Fibroblast of upper back skin (primary cell): Measurements from ENCODE around the gene TMEM145.
"Not testable (repeated sequence)": the region's sequence is repeated elsewhere in the genome, so short reads cannot be mapped to it uniquely, and the experiment has no call there.

Experiments
- DNase-seq: peaks from one replicate; pipeline ENCODE4 v3.0.0-alpha.2; 2013

TMEM145 gene

GRCh38 chr19:42339126-42339860 lies 26.2 kb downstream of the TMEM145 start:
- DNase-seq = not testable (repeated sequence)

- not testable (repeated sequence) for DNase-seq
Observed at GRCh38 chr19:42339922-42340321, 26.8 kb downstream of the TMEM145 start.

GRCh38 chr19:42343344-42344110 lies 30.4 kb downstream of the TMEM145 start:
- no peak for DNase-seq

- DNase-seq = no peak
Observed at GRCh38 chr19:42344336-42344893, 31.3 kb downstream of the TMEM145 start.

DNA sequence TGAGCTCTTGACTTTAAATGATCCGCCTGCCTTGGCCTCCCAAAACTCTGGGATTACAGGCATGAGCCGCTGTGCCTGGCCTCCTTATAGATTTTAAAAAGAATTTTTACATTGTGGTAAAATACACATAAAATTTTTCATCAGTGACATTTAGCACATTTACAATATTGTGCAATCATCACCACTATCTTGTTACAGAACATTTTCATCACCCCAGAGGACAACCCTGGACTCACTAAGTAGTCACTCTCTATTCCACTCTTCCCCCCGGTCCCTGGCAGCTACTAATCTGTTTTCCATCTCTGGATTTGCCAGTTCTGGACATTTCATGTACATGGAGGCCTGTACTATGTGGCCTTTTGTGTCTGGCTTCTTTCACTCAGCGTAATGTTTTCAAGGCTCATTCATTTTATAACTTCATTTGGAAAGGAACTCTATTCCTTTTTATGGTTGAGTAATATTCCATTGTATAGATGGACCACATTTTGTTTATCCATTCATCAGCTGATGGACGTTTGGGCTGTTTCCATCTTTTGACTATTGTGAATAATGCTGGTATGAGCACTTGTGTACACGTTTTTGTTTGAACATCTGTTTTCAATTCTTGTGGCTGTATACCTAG lies 32.2 kb downstream of the TMEM145 start:
- peak; percentile 46 for DNase-seq

DNA sequence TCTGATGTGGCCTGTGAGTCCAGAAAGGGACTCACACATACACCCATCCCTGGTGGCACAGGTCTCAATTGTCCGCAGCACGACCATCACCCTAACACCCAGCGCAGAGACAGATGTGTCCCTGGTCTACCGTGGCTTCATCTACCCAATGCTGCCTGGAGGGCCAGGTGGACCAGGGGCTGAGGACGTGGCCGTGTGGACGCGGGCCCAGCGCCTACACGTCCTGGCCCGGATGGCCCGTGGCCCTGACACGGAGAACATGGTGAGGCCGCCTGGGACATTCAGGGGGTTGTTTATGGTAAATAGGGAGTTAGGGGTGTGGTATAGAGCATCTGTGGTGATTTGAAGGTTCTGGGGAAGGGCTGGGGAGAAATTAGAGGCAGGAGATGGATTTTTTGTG lies 35.1 kb downstream of the TMEM145 start:
- DNase-seq = no peak

DNA sequence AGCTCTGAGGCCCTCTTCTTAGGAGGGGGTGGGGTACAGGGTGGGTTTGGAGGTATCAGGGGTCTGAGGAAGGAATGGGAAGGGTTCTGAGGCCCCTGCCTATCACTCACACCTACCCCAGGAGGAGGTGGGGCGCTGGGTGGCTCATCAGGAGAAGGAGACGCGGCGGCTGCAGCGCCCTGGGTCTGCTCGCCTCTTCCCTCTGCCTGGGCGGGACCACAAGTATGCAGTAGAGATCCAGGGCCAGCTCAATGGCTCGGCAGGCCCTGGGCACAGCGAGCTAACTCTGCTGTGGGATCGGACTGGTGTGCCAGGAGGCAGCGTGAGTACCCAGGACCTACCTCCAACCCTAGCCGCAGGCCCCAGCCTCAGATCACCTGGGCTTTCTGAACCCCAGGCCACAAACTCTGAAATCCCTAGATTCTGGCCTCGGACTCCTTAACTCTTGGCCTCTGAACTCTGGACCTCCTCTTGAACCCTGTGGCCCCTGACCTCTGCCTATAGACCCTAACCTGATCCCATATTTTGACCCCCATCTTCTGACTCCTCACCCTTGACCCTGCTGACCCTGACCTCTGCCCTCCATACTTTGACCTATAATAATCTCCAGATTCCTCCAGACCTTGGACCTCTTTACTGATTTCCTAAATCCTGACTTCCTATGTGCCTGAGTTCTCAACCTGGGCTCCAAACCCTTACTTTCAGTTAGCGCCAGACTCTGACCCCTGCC lies 36.4 kb downstream of the TMEM145 start:
- no peak for DNase-seq

GRCh38 chr19:42350417-42350816 lies 37.3 kb downstream of the TMEM145 start:
- no peak for DNase-seq

DNA sequence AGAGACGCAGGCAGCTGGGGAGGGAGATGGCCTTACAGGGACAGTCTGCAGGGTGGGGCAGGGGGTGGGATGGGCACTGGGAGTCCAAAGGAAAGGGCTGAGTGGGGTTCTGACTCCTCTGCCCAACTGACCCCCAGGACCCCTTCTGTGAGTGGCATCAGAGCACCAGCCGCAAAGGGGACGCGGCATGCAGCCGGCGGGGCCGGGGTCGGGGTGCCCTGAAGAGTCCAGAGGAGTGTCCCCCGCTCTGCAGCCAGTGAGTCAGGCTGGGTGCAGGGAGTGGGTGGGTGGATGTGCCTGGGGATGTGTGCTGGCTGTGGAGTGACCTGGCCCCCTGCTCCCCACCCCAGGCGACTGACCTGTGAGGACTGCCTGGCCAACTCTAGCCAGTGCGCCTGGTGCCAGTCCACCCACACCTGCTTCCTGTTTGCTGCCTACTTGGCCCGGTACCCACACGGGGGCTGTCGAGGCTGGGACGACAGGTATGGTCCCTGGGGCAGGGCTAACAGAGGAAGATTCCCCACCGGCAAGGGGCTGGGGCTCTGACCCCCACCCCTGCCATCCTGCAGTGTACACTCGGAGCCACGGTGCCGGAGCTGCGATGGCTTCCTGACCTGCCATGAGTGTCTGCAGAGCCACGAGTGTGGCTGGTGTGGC lies 38.1 kb downstream of the TMEM145 start:
- DNase-seq = no peak

DNA sequence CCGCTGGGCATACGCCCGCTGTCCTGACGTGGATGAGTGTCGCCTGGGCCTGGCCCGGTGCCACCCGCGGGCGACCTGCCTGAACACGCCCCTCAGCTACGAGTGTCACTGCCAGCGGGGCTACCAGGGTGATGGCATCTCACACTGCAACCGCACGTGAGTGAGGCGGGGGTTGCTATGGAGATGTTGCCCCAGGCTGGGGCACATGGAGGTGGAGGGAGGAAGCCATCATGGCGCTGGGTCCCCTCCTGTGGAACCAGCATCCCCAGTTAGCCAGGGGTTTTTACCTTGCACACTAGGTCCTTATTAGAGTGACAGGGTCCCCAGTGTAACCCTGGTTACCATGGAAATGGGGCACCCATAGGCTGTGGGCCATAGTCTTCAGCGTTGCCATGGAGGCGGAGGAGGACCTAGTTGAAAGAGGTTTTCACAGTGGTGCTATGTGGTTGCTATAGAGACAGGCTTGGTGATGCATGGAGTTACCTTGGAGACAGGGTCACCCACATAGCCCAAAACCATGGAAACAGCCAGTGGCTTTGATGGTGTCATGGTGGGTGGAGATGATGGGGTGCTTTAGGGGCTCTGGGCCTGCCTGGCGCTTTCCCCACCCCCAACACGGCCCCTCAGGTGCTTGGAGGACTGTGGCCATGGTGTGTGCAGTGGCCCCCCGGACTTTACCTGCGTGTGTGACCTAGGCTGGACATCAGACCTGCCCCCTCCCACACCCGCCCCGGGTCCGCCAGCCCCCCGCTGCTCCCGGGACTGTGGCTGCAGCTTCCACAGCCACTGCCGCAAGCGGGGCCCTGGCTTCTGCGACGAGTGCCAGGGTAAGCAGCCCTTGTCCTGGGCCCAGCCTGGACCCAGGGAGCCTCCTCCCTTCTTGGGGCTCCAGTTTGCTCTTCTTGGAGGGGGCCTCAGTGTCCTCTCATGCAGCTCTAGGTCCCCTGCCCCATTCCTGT lies 39.5 kb downstream of the TMEM145 start:
- DNase-seq = no peak

DNA sequence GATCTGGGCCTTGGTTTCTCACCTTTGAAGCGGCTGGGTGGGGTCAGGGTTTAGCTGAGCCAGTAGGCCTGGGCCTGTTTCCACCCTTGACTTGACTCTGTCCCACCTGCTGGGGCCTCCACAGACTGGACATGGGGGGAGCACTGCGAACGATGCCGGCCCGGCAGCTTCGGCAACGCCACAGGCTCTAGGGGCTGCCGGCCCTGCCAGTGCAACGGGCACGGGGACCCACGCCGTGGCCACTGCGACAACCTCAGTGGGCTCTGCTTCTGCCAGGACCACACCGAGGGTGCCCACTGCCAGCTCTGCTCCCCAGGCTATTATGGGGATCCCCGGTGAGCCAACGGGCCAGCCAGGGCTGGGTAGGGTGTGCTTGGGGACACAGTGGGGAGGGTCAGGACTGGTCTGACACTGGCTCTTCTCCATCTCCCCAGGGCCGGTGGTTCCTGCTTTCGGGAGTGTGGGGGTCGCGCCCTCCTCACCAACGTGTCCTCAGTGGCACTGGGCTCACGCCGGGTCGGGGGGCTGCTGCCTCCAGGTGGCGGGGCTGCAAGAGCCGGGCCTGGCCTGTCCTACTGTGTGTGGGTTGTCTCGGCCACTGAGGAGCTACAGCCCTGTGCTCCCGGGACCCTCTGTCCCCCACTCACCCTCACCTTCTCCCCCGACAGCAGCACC lies 40.4 kb downstream of the TMEM145 start:
- no peak for DNase-seq

DNA sequence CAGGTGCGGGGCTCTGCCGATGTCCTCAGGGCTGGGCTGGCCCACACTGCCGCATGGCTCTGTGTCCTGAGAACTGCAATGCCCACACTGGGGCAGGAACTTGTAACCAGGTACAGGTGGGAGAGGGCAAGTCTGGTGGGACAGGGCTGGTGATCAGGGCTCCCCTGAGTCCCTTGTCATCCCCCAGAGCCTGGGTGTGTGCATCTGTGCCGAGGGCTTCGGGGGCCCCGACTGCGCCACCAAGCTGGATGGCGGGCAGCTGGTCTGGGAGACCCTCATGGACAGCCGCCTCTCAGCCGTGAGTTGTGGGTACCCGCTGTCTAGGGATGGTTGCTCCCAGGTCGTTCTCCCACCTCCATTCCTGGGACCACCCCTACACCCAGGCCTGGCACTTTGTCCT lies 42.8 kb downstream of the TMEM145 start:
- no peak for DNase-seq

GRCh38 chr19:42356686-42357085 lies 43.6 kb downstream of the TMEM145 start:
- no peak for DNase-seq

GRCh38 chr19:42357290-42357689 lies 44.2 kb downstream of the TMEM145 start:
- no peak for DNase-seq

DNA sequence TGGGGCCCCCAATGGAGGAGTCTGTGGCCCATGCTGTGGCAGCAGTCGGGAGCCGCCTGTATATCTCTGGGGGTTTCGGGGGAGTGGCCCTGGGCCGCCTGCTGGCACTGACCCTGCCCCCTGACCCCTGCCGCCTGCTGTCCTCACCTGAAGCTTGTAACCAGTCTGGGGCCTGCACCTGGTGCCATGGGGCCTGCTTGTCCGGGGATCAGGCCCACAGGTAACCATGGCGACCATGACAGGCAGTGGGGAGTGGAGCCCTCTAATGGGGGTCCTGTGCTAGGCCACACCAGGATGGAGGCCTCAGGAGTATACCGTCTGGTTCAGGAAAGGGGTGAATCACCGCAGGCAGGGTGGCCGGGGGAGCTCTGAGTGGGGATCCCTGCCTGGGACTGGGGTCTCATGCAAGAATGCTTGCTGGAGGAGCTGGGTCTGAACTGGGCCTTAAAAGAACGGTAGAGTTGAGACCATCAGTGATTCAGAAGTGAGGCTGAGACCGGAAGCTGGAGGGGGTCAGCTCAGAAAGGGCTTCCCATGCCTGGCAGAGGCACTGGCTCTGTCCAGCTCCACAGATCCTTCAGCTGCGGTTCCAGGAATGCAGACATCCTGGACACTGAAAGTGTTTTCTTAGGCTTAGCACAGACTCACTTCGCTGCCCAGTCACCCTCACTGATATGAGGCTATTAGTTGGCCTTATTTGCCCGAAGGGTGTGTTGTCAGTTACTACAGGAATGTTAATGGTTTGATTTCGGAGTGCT lies 47.9 kb downstream of the TMEM145 start:
- no peak for DNase-seq

- DNase-seq = no peak
Observed at GRCh38 chr19:42361545-42361910, 48.4 kb downstream of the TMEM145 start.

GRCh38 chr19:42362342-42362741 lies 49.2 kb downstream of the TMEM145 start:
- no peak for DNase-seq

GRCh38 chr19:42362891-42363440 lies 49.9 kb downstream of the TMEM145 start:
- DNase-seq = no peak

- DNase-seq = no peak
Observed at GRCh38 chr19:42363614-42364346, 50.7 kb downstream of the TMEM145 start.
